GM19238 (cell line): Measurements from ENCODE around the gene HOXA1.

Source experiments
- DNase-seq: peaks from one replicate; pipeline ENCODE4 v3.0.0; 2011; ENCODE audit warnings: low spot score; ENCODE audit not compliant: insufficient read length

Gene HOXA1

GRCh38 chr7:27106181-27106900 lies 10.5 kb upstream of the HOXA1 start:
- DNase-seq = no peak

GRCh38 chr7:27105301-27106031 lies 9.7 kb upstream of the HOXA1 start:
- no peak for DNase-seq

- no peak for DNase-seq
Measured at GRCh38 chr7:27104341-27105058, 8.7 kb upstream of the HOXA1 start.

- DNase-seq = no peak
Measured at GRCh38 chr7:27103489-27104226, 7.9 kb upstream of the HOXA1 start.

GRCh38 chr7:27102581-27103442 lies 7.0 kb upstream of the HOXA1 start, which contains the start of gene HOXA2:
Gene HOXA2 (minus strand): TSS chr7:27102683. CDS start chr7:27102500, 183 bp downstream.
- DNase-seq = no peak

GRCh38 chr7:27101957-27102580 lies 6.3 kb upstream of the HOXA1 start:
- DNase-seq = no peak

- no peak for DNase-seq
Measured at GRCh38 chr7:27101171-27101956, 5.6 kb upstream of the HOXA1 start.

- DNase-seq = no peak
Measured at GRCh38 chr7:27100694-27101170, 4.9 kb upstream of the HOXA1 start.

- no peak for DNase-seq
Measured at GRCh38 chr7:27099453-27100370, 3.9 kb upstream of the HOXA1 start.

- DNase-seq = no peak
Measured at GRCh38 chr7:27098578-27099451, 3.0 kb upstream of the HOXA1 start.

- no peak for DNase-seq
Measured at GRCh38 chr7:27097686-27098577, 2.1 kb upstream of the HOXA1 start.

GRCh38 chr7:27096768-27097514 lies 1.1 kb upstream of the HOXA1 start:
- no peak for DNase-seq

GRCh38 chr7:27095050-27095896 lies 527 bp downstream of the HOXA1 start:
- no peak for DNase-seq

- DNase-seq = no peak
Measured at GRCh38 chr7:27094304-27095049, 1.3 kb downstream of the HOXA1 start.
